GM23248 (cell line): ENCODE data around the gene YES1.

ENCODE experiments used
- EZH2 ChIP-seq: fragments of 200-600 bp; sonication (generic); IDR thresholded peaks from 2 replicates; pipeline ENCODE4 v1.6.1; 2018; ENCODE audit warnings: antibody characterized with exemption, mild to moderate bottlenecking; ENCODE audit not compliant: insufficient read depth, poor library complexity, severe bottlenecking
- EZH2phosphoT487 ChIP-seq: fragments of 200-600 bp; sonication (generic); IDR thresholded peaks from 2 replicates; pipeline ENCODE4 v1.6.1; 2018; ENCODE audit warnings: antibody characterized with exemption, moderate library complexity, mild to moderate bottlenecking, low read depth; ENCODE audit not compliant: insufficient read depth

GRCh38 chr18:850960-851359 lies 38.9 kb upstream of the YES1 start:
- TF ChIP-seq EZH2 = no peak
- TF ChIP-seq EZH2phosphoT487 = no peak
